ENCODE measurements around the gene GLT1D1. TPM values are rescaled to one million over a fixed set of nuclear protein-coding genes. Genes with fewer than 3 reads are reported as not detected.

GLT1D1 gene
- total RNA-seq, 2 donors from 2014 or later, result 0.07 to 0.60 TPM

- DNase-seq (ENCODE audit: low spot score in 2 of 2), result no peak
- H3K27ac Mint-ChIP-seq, result peak overlapping the region; percentile 30 to 82
- peak in 1 of 2 donors; percentile 36 for ATAC-seq
- H3K36me3 Mint-ChIP-seq, result peaks cover 11 to 13% of the 10 kb centered on the region in 2 donors
- H3K9me3 Mint-ChIP-seq, result peaks cover 0 to 7% of the 10 kb centered on the region in 2 donors
Measured at GRCh38 chr12:128916425-128916824, 63.1 kb downstream of the GLT1D1 start.

- ATAC-seq, result peak; percentile 48 to 56
- no peak for DNase-seq (ENCODE audit: low spot score in 2 of 2)
- Mint-ChIP-seq H3K9me3 (peaks cover 0 to 7% of the 10 kb centered on the region in 2 donors), H3K27ac (no peak overlapping the region), H3K36me3 (peaks cover 11 to 13% of the 10 kb centered on the region in 2 donors)
Measured at GRCh38 chr12:128918481-128919260, 65.4 kb downstream of the GLT1D1 start.

DNA sequence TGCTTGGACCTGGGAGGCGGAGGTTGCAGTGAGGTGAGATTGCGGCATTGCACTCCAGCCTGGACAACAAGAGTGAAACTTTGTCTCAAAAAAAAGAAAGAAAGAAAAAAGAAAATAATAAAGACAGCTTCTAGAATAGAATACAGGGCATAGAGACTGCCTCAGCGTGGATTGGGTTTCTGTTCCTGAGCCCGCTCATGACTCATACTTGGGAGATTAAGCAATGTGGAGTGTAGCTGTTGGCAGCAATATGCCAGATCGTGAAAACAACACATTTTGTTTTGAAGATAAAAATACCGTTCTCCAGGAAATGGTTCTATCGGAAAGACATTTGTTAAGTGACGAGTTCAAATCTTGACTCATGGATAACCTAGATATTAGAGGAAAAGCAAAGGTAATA lies 67.2 kb downstream of the GLT1D1 start:
- ATAC-seq (no peak), DNase-seq (ENCODE audit: low spot score in 2 of 2) (no peak)
- Mint-ChIP-seq H3K36me3 (peaks cover 11 to 13% of the 10 kb centered on the region in 2 donors), H3K9me3 (peaks cover 5 to 12% of the 10 kb centered on the region in 2 donors), H3K27ac (no peak overlapping the region)

DNA sequence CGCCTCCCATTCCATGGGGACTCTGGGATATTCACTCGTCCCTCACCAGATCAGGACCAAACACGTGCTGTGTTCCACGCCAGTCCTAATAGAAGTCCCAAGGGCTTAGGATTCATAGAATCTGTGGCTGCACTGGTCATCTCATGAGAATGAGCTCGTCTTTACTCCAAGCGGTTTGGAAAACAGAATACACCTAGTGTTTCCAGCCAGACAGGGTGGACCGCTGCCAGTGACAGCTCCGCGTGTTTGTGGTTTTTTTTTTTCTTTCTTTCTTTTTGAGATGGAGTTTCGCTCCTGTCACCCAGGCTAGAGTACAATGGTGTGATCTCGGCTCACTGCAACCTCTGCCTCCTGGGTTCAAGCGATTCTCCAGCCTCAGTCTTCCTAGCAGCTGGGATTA lies 75.1 kb downstream of the GLT1D1 start:
- H3K9me3 Mint-ChIP-seq, result peaks cover 5 to 7% of the 10 kb centered on the region in 2 donors
- no peak overlapping the region for H3K27ac Mint-ChIP-seq
- no peak for DNase-seq (ENCODE audit: low spot score in 2 of 2)
- ATAC-seq, result no peak
- H3K36me3 Mint-ChIP-seq, result peaks cover 0 to 2% of the 10 kb centered on the region in 2 donors

DNA sequence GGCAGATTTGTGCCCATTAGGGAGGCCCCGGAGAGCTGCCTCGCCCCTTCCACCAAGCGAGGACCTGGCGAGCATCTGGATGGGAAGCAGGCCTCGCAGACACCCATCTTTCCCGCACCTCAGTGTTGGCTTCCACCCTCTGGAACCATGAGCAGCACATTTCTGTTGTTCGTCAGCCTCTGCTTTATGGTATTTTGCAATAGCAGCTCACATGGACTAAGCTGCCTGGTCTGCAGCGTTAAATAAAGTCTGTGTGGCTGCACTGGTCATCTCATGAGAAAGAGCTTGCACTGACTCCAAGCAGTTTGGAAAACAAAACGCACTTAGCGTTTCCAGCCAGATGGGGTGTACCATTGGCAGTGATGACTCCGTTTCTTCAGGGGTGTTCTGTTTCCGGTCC lies 75.8 kb downstream of the GLT1D1 start:
- Mint-ChIP-seq H3K27ac (no peak overlapping the region), H3K9me3 (peaks cover 5 to 7% of the 10 kb centered on the region in 2 donors), H3K36me3 (peaks cover 0 to 5% of the 10 kb centered on the region in 2 donors)
- ATAC-seq, result no peak
- no peak for DNase-seq (ENCODE audit: low spot score in 2 of 2)

GRCh38 chr12:128930606-128931005 lies 77.3 kb downstream of the GLT1D1 start:
- ATAC-seq (no peak), DNase-seq (ENCODE audit: low spot score in 2 of 2) (no peak)
- Mint-ChIP-seq H3K9me3 (no peaks in the 10 kb centered on the region), H3K27ac (no peak overlapping the region), H3K36me3 (peaks cover 0 to 5% of the 10 kb centered on the region in 2 donors)

GRCh38 chr12:128932521-128932920 lies 79.2 kb downstream of the GLT1D1 start:
- Mint-ChIP-seq H3K27ac (no peak overlapping the region), H3K36me3 (peaks cover 0 to 5% of the 10 kb centered on the region in 2 donors), H3K9me3 (no peaks in the 10 kb centered on the region)
- no peak for ATAC-seq
- DNase-seq (ENCODE audit: low spot score in 2 of 2), result no peak

- Mint-ChIP-seq H3K27ac (no peak overlapping the region), H3K36me3 (peaks cover 0 to 5% of the 10 kb centered on the region in 2 donors), H3K9me3 (no peaks in the 10 kb centered on the region)
- DNase-seq (ENCODE audit: low spot score in 2 of 2), result no peak
- ATAC-seq, result no peak
Measured at GRCh38 chr12:128933039-128933438, 79.8 kb downstream of the GLT1D1 start.

DNA sequence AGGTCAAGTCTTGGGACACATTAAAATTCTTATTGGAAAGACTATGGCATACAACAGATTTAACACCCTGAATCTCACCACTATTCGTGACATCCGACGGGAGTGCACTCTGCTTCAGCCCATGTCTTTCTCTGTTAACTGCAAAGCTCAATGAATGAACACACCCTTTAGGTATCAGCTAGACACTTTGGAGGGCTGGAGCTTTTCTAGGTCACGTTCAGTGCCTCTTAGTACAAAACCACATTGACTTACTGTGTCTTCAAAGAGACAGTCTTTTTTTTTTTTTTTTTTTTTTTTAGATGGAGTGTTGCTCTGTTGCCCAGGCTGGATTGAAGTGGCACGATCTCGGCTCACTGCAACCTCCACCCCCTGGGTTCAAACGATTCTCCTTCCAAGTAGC lies 80.6 kb downstream of the GLT1D1 start:
- peaks cover 0 to 5% of the 10 kb centered on the region in 2 donors for H3K36me3 Mint-ChIP-seq
- ATAC-seq (no peak), DNase-seq (ENCODE audit: low spot score in 2 of 2) (no peak)
- H3K9me3 Mint-ChIP-seq, result no peaks in the 10 kb centered on the region
- no peak overlapping the region for H3K27ac Mint-ChIP-seq

- no peak overlapping the region for H3K27ac Mint-ChIP-seq
- DNase-seq (ENCODE audit: low spot score in 2 of 2) (no peak), ATAC-seq (no peak)
- no peaks in the 10 kb centered on the region for H3K9me3 Mint-ChIP-seq
- no peaks in the 10 kb centered on the region for H3K36me3 Mint-ChIP-seq
Measured at GRCh38 chr12:128938886-128939285, 85.6 kb downstream of the GLT1D1 start.

- no peak overlapping the region for H3K27ac Mint-ChIP-seq
- no peak for DNase-seq (ENCODE audit: low spot score in 2 of 2)
- H3K36me3 Mint-ChIP-seq, result no peaks in the 10 kb centered on the region
- ATAC-seq, result no peak
- no peaks in the 10 kb centered on the region for H3K9me3 Mint-ChIP-seq
Measured at GRCh38 chr12:128940090-128940888, 87.0 kb downstream of the GLT1D1 start.

DNA sequence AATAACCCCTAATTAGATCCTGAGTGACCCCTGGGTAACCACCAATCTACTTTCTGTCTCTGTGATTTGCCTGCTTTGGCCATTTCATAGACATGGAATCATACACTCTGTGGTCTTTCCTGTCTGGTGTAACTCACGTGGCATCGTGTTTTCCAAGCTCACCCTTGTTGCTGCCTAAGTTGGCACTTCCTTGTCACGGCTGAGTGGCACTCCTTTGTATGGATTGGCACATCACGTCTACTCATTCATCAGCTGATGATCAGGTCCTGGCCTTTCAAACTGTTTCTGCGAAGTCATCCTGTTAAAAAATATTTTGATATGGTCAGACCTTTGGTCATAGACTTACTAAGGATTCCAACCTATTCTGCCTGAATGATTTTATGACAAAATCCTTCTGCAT lies 87.7 kb downstream of the GLT1D1 start:
- no peaks in the 10 kb centered on the region for H3K9me3 Mint-ChIP-seq
- ATAC-seq (no peak), DNase-seq (ENCODE audit: low spot score in 2 of 2) (no peak)
- no peaks in the 10 kb centered on the region for H3K36me3 Mint-ChIP-seq
- no peak overlapping the region for H3K27ac Mint-ChIP-seq

- H3K27ac Mint-ChIP-seq, result no peak overlapping the region
- DNase-seq (ENCODE audit: low spot score in 2 of 2), result no peak
- no peak for ATAC-seq
- no peaks in the 10 kb centered on the region for H3K9me3 Mint-ChIP-seq
- H3K36me3 Mint-ChIP-seq, result no peaks in the 10 kb centered on the region
Measured at GRCh38 chr12:128942960-128943477, 89.7 kb downstream of the GLT1D1 start.

GRCh38 chr12:128944956-128945355 lies 91.7 kb downstream of the GLT1D1 start:
- no peak for DNase-seq (ENCODE audit: low spot score in 2 of 2)
- no peak overlapping the region for H3K27ac Mint-ChIP-seq

DNA sequence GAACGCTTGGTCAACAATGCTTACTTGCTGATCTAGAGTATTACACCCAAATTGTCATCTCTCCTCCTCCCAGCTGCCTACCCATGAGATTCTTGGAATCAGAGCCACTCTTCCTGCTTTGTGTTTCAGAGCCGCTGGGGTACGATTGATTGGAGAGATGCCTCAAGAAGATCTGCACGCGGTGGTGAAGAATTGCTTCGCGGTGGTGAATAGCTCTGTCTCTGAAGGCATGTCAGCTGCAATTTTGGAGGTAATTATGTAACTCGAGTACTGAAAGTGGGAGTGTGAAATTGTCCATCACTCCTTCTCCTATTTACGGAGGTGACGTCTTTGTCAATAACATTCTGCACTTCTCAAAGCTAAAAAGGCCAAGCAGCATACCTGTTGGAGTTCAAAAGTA lies 93.9 kb downstream of the GLT1D1 start:
- peaks cover 4% of the 10 kb centered on the region in 2 donors for H3K9me3 Mint-ChIP-seq
- H3K27ac Mint-ChIP-seq, result no peak overlapping the region
- ATAC-seq (no peak), DNase-seq (ENCODE audit: low spot score in 2 of 2) (no peak)
- no peaks in the 10 kb centered on the region for H3K36me3 Mint-ChIP-seq

More at GRCh38 chr12:128944956-128945355, 91.7 kb downstream of the GLT1D1 start:
- Mint-ChIP-seq H3K36me3 (no peaks in the 10 kb centered on the region), H3K9me3 (no peaks in the 10 kb centered on the region)
- no peak for ATAC-seq

DNA sequence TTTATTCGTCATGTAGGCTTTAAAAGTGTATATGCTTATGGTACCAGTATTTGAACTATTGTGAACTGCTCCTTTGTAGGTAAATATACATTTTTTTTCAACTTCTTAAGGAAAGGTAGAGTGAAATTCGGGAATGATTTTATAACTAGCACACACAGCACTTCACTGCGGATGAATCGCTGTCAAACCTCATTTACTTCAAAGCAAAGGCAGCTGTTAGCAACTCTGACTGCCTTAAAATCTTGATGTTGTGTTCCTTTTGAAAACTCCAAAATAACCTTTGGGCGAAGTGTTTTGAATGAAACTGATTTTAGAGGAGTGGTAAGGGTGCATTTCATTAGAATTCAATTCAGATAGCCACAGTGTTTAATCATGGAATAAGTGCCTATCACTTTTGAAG lies 95.8 kb downstream of the GLT1D1 start:
- H3K27ac Mint-ChIP-seq, result no peak overlapping the region
- H3K36me3 Mint-ChIP-seq, result no peaks in the 10 kb centered on the region
- ATAC-seq (no peak), DNase-seq (ENCODE audit: low spot score in 2 of 2) (no peak)
- peaks cover 4% of the 10 kb centered on the region in 2 donors for H3K9me3 Mint-ChIP-seq

- Mint-ChIP-seq H3K36me3 (peaks cover 0 to 6% of the 10 kb centered on the region in 2 donors), H3K9me3 (peaks cover 4% of the 10 kb centered on the region in 2 donors), H3K27ac (no peak overlapping the region)
- DNase-seq (ENCODE audit: low spot score in 2 of 2) (peak in 1 of 2 donors; percentile 21), ATAC-seq (no peak)
Measured at GRCh38 chr12:128951448-128951847, 98.2 kb downstream of the GLT1D1 start.

Data from activated naive CD4-positive, alpha-beta T cell treated with anti-CD3 and anti-CD28 coated beads, Interleukin-2, amount 50 U/mL, for 72 hours (primary cell).